Vagina (tissue), 2 donors: ENCODE results near the gene MPRIP.

Experiments
- CTCF ChIP-seq, 3 experiments: fragments of 450-650 bp in 2 of 3; fragments of 200-600 bp in 1 of 3; sonication (generic) in 1 of 3; IDR thresholded peaks; one replicate each; pipeline ENCODE4 v1.5.1; 2017 to 2019; ENCODE audit warnings: antibody characterized with exemption in 3 of 3, mild to moderate bottlenecking in 2 of 3, moderate library complexity in 2 of 3
- POLR2A ChIP-seq, 2 donors: fragments of 450-650 bp; IDR thresholded peaks; one replicate each; pipeline ENCODE4 v1.6.1; 2017; ENCODE audit warnings: antibody characterized with exemption in 2 of 2, mild to moderate bottlenecking in 2 of 2, moderate library complexity in 2 of 2

- TF ChIP-seq CTCF (IDR thresholded peaks at IDR 0.05) (no peak), POLR2A (IDR thresholded peaks at IDR 0.05) (no peak)
Observed at GRCh38 chr17:17064322-17064721, 22.1 kb downstream of the MPRIP start.
